GM21367 (cell line): Measurements from ENCODE around the gene EEF1G.
"Not testable (repeated sequence)": the region's sequence is repeated elsewhere in the genome, so short reads cannot be mapped to it uniquely, and the experiment has no call there.

Source experiments
- ATAC-seq: cut with Tn5 transposase; IDR thresholded peaks from one replicate; pipeline ENCODE4 v1.9.1; 2021; ENCODE audit not compliant: unreplicated experiment

EEF1G gene

GRCh38 chr11:62578541-62578940 lies 4.8 kb upstream of the EEF1G start:
- no peak for ATAC-seq

- ATAC-seq = no peak
Measured at GRCh38 chr11:62577046-62577714, 3.5 kb upstream of the EEF1G start.

GRCh38 chr11:62575837-62576236 lies 2.1 kb upstream of the EEF1G start:
- ATAC-seq = no peak

- ATAC-seq = no peak
Measured at GRCh38 chr11:62575156-62575555, 1.5 kb upstream of the EEF1G start.

GRCh38 chr11:62574363-62575071 lies 826 bp upstream of the EEF1G start:
- no peak for ATAC-seq

GRCh38 chr11:62573006-62573591 lies 592 bp downstream of the EEF1G start:
- ATAC-seq = no peak

- no peak for ATAC-seq
Measured at GRCh38 chr11:62572431-62572830, 1.3 kb downstream of the EEF1G start.

GRCh38 chr11:62571493-62571892 lies 2.2 kb downstream of the EEF1G start:
- not testable (repeated sequence) for ATAC-seq

GRCh38 chr11:62570903-62571302 lies 2.8 kb downstream of the EEF1G start:
- not testable (repeated sequence) for ATAC-seq

- no peak for ATAC-seq
Measured at GRCh38 chr11:62569611-62570010, 4.1 kb downstream of the EEF1G start.

- ATAC-seq = no peak
Measured at GRCh38 chr11:62567018-62567633, 6.6 kb downstream of the EEF1G start.

- no peak for ATAC-seq
Measured at GRCh38 chr11:62566247-62566646, 7.4 kb downstream of the EEF1G start.

GRCh38 chr11:62565100-62565802 lies 8.4 kb downstream of the EEF1G start:
- no peak for ATAC-seq

- ATAC-seq = not testable (repeated sequence)
Measured at GRCh38 chr11:62561677-62562230, 11.9 kb downstream of the EEF1G start.

- ATAC-seq = no peak
Measured at GRCh38 chr11:62560566-62561103, 13.1 kb downstream of the EEF1G start.

GRCh38 chr11:62559626-62560025 lies 14.1 kb downstream of the EEF1G start:
- ATAC-seq = not testable (repeated sequence)

- no peak for ATAC-seq
Measured at GRCh38 chr11:62559204-62559603, 14.5 kb downstream of the EEF1G start.

- no peak for ATAC-seq
Measured at GRCh38 chr11:62558669-62559068, 15.0 kb downstream of the EEF1G start.

- no peak for ATAC-seq
Measured at GRCh38 chr11:62556875-62557631, 16.6 kb downstream of the EEF1G start.
